ENCODE measurements around the gene ANKS6. TPM values are rescaled to one million over a fixed set of nuclear protein-coding genes. Genes with fewer than 3 reads are reported as not detected.

The ANKS6 gene
- total RNA-seq, 2 experiments from 2014 or later = 16.6 to 16.9 TPM

DNA sequence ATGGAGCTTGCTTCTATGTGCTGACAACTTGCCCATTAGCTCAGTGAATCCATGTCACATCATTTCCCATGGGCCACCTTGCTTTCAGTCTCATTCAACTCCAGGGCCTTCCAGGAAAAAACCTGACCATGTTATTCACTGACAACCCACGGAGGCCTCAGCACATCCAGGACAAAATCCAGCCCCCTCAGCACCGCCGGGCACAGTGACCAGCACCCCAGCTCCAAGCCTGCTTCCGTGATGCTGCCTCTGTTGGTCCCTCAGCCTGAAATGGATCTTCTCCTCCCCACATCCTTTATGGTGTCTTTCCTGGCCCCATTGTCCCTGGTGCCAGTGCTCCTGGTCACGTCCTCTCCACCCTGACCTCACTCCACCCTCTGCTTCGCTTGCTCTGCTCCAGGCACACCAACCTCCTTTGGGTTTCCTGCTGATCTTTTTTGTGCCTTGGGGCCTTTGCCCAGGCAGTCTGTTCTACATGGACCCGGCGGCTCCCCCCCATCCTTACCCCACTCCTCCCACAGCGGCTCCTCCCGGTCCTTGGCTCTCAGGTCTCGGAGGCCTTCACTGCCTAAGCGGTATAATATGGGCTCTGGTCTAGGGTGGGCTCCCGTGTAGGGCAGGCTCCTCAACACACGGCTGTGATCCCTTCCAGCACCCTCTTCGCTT, 25.0 kb downstream of the ANKS6 start:
- POLR2A ChIA-PET = no interaction called here
- CTCF ChIA-PET = interaction anchor here (0.7 to 1.0 kb wide), 2 partner anchors 20 to 79 kb away, joined by 3 read pairs; no protein-coding TSS in a partner anchor
- DNase-seq (no peak), ATAC-seq (no peak)
- intact Hi-C loops (cut with micrococcal nuclease) = no loop called here
- Mint-ChIP-seq H3K36me3 (ENCODE audit: low read depth) (peaks cover 49% of the 10 kb centered on the region), H3K27ac (no peak overlapping the region), H3K9me3 (no peaks in the 10 kb centered on the region), H3K4me1 (ENCODE audit: low read depth) (no peaks in the 10 kb centered on the region), H3K27me3 (no peaks in the 10 kb centered on the region), H3K4me3 (no peak overlapping the region)
- TF ChIP-seq, protein P1, sequence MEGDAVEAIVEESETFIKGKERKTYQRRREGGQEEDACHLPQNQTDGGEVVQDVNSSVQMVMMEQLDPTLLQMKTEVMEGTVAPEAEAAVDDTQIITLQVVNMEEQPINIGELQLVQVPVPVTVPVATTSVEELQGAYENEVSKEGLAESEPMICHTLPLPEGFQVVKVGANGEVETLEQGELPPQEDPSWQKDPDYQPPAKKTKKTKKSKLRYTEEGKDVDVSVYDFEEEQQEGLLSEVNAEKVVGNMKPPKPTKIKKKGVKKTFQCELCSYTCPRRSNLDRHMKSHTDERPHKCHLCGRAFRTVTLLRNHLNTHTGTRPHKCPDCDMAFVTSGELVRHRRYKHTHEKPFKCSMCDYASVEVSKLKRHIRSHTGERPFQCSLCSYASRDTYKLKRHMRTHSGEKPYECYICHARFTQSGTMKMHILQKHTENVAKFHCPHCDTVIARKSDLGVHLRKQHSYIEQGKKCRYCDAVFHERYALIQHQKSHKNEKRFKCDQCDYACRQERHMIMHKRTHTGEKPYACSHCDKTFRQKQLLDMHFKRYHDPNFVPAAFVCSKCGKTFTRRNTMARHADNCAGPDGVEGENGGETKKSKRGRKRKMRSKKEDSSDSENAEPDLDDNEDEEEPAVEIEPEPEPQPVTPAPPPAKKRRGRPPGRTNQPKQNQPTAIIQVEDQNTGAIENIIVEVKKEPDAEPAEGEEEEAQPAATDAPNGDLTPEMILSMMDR (IDR thresholded peaks at IDR 0.05) = no peak

DNA sequence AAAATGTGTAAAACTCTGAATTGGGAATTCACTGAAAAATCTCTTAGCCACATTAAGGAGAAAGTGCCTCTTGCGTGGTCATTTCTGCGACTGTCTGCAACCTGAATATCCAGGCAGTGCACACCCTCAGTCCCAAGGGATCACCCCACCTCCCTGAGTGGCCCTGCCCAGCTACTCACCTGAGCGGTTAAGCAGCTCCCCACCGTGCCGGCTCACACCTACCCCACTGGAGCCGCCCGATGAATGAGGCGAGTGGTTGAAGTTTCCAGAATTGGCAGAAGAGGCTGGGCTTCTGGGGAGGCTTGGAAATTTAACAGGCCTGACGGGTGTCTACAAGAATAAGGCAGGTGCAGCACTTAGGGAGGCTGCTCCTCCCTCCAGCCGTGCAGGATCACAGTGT, 25.6 kb downstream of the ANKS6 start:
- no peak overlapping the region for H3K27ac Mint-ChIP-seq
- TF ChIP-seq, protein P1 (IDR thresholded peaks at IDR 0.05) = no peak
- DNase-seq (no peak), ATAC-seq (no peak)
- intact Hi-C loops (cut with micrococcal nuclease) = no loop called here
- H3K9me3 Mint-ChIP-seq = no peaks in the 10 kb centered on the region
- H3K36me3 Mint-ChIP-seq (ENCODE audit: low read depth) = peaks cover 51% of the 10 kb centered on the region
- POLR2A ChIA-PET = no interaction called here
- no peak overlapping the region for H3K4me3 Mint-ChIP-seq
- no peaks in the 10 kb centered on the region for H3K4me1 Mint-ChIP-seq (ENCODE audit: low read depth)
- H3K27me3 Mint-ChIP-seq = no peaks in the 10 kb centered on the region
- CTCF ChIA-PET = interaction anchor here (0.7 kb wide), 2 partner anchors 21 to 471 kb away, joined by 3 to 4 read pairs; no protein-coding TSS in a partner anchor

DNA sequence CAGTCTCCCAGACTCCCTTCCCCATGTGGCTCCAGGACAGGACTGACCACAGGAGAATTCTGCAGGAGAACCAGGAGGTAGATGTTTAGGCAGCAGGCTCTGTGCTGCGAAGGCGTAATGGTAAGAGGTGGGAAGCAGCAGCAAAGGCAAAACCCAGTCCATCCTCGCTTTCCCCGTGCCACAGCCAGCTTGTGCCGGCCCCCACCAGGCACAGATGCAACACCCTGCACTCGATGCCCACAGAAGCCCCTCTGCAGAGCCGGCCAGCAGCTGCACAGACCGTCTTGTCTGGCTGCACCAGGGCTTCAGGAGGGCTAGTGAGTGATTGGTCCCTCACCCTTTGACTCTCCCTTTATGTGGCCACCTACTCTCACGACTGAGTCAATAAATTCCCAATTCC, 28.0 kb downstream of the ANKS6 start:
- ChIA-PET CTCF (no interaction called here), POLR2A (no interaction called here)
- no peaks in the 10 kb centered on the region for H3K4me1 Mint-ChIP-seq (ENCODE audit: low read depth)
- H3K27ac Mint-ChIP-seq = no peak overlapping the region
- no peaks in the 10 kb centered on the region for H3K27me3 Mint-ChIP-seq
- TF ChIP-seq, protein P1 (IDR thresholded peaks at IDR 0.05) = no peak
- H3K9me3 Mint-ChIP-seq = peaks cover 11% of the 10 kb centered on the region
- DNase-seq = no peak
- no peak for ATAC-seq
- peaks cover 69% of the 10 kb centered on the region for H3K36me3 Mint-ChIP-seq (ENCODE audit: low read depth)
- no peak overlapping the region for H3K4me3 Mint-ChIP-seq
- intact Hi-C loops (cut with micrococcal nuclease) = no loop called here

DNA sequence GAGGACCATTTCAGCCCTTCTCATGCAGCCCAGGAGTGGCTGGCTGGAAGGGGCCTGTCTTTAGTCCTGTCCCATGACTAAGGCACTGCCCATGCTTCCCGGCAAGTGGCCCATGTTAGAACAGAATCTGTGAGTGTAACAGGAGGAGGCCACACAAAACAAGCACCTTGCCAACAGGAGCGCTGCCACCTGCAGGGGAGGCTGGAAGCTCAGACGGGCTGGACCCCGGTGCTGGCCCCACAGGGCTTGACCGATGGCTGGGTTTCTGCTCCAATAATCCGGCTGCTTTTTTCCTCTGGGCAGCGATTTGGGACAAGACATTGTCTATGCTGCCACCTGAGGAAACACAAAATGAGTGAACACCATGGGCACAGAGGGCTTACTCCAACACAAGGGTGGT, 28.4 kb downstream of the ANKS6 start:
- POLR2A ChIA-PET = interaction anchor here (1.2 kb wide), 1 partner anchor 27 kb away, joined by 3 read pairs; no protein-coding TSS in a partner anchor
- CTCF ChIA-PET = interaction anchor here (3.6 kb wide), 1 partner anchor 8 kb away, joined by 25 read pairs; no protein-coding TSS in a partner anchor
- TF ChIP-seq, protein P1 (IDR thresholded peaks at IDR 0.05) = no peak
- no peaks in the 10 kb centered on the region for H3K27me3 Mint-ChIP-seq
- peaks cover 66% of the 10 kb centered on the region for H3K36me3 Mint-ChIP-seq (ENCODE audit: low read depth)
- H3K27ac Mint-ChIP-seq = no peak overlapping the region
- H3K4me1 Mint-ChIP-seq (ENCODE audit: low read depth) = no peaks in the 10 kb centered on the region
- ATAC-seq = no peak
- intact Hi-C loops (cut with micrococcal nuclease) = no loop called here
- H3K9me3 Mint-ChIP-seq = peaks cover 11% of the 10 kb centered on the region
- no peak for DNase-seq
- no peak overlapping the region for H3K4me3 Mint-ChIP-seq

DNA sequence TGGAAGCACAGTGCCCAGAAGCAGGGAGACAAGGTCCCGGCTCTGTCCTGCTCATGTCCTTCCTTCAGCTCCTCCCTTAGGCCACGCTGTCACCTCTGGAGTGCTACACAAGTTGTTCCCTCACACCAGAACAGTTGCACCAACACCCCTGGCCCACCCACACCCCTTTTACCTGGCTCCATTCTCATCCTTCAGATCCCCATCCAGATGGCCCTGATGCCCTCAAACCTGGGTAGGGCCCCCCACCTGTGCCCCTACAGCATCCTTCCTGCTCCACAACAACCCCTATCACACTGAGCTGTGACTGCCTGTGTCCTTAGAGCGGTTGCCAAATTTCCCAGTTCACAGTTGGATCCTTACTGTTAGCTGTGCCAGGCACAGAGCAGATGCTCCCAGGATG, 29.2 kb downstream of the ANKS6 start:
- Mint-ChIP-seq H3K36me3 (ENCODE audit: low read depth) (peaks cover 63% of the 10 kb centered on the region), H3K4me3 (no peak overlapping the region), H3K27ac (no peak overlapping the region), H3K9me3 (peaks cover 11% of the 10 kb centered on the region), H3K4me1 (ENCODE audit: low read depth) (no peaks in the 10 kb centered on the region), H3K27me3 (no peaks in the 10 kb centered on the region)
- no peak for ATAC-seq
- intact Hi-C loops (cut with micrococcal nuclease) = no loop called here
- TF ChIP-seq, protein P1 (IDR thresholded peaks at IDR 0.05) = no peak
- CTCF ChIA-PET = interaction anchor here (3.6 kb wide), 1 partner anchor 8 kb away, joined by 25 read pairs; no protein-coding TSS in a partner anchor
- POLR2A ChIA-PET = interaction anchor here (1.2 kb wide), 1 partner anchor 27 kb away, joined by 3 read pairs; no protein-coding TSS in a partner anchor
- DNase-seq = no peak
